Umbilical cord (tissue), 2 donors: ENCODE results near the gene RHOF. TPM values are rescaled to one million over a fixed set of nuclear protein-coding genes. Genes with fewer than 3 reads are reported as not detected.
A peak's percentile ranks its signal among the peaks of the same experiment; 100 is the strongest.

Experiments
- DNase-seq: peaks from one replicate; pipeline ENCODE4 v3.0.0-alpha.2; 2015; ENCODE audit warnings: low spot score
- total RNA-seq: library from RNA; depleted of rRNA; stranded (reverse); fragments of >200 nt; gene quantifications from one replicate; pipeline ENCODE4 v1.2.3, GENCODE V29; 2014; ENCODE audit warnings: low replicate concordance; ENCODE audit not compliant: insufficient read depth

The RHOF gene
- 15.9 TPM for total RNA-seq

- DNase-seq = no peak
Observed at GRCh38 chr12:121793440-121793837, at the start of gene RHOF. Gene RHOF, minus strand, starts transcription at chr12:121793688. Its CDS starts 55 bp downstream, at chr12:121793633.

- DNase-seq = no peak
Observed at GRCh38 chr12:121839993-121840761, 46.7 kb upstream of the RHOF start.

GRCh38 chr12:121839106-121839992 is 45.9 kb upstream of the RHOF start:
- DNase-seq = peak; percentile 98

GRCh38 chr12:121838126-121838525 is 44.6 kb upstream of the RHOF start:
- DNase-seq = no peak

GRCh38 chr12:121837680-121838079 is 44.2 kb upstream of the RHOF start:
- no peak for DNase-seq

GRCh38 chr12:121831571-121832245 is 38.2 kb upstream of the RHOF start:
- DNase-seq = no peak

- DNase-seq = no peak
Observed at GRCh38 chr12:121830588-121831265, 37.2 kb upstream of the RHOF start.

- DNase-seq = no peak
Observed at GRCh38 chr12:121830134-121830533, 36.6 kb upstream of the RHOF start.

GRCh38 chr12:121829250-121829918 is 35.9 kb upstream of the RHOF start:
- no peak for DNase-seq

- no peak for DNase-seq
Observed at GRCh38 chr12:121828826-121829225, 35.3 kb upstream of the RHOF start.

- no peak for DNase-seq
Observed at GRCh38 chr12:121828306-121828705, 34.8 kb upstream of the RHOF start.

- no peak for DNase-seq
Observed at GRCh38 chr12:121827351-121828099, 34.0 kb upstream of the RHOF start.

GRCh38 chr12:121826318-121827150 is 33.0 kb upstream of the RHOF start:
- DNase-seq = no peak

- DNase-seq = no peak
Observed at GRCh38 chr12:121825041-121825523, 31.6 kb upstream of the RHOF start.

- DNase-seq = no peak
Observed at GRCh38 chr12:121823727-121824115, 30.2 kb upstream of the RHOF start.

GRCh38 chr12:121823101-121823726 is 29.7 kb upstream of the RHOF start:
- DNase-seq = no peak

GRCh38 chr12:121822393-121823100 is 29.1 kb upstream of the RHOF start:
- no peak for DNase-seq

- DNase-seq = no peak
Observed at GRCh38 chr12:121820056-121820455, 26.6 kb upstream of the RHOF start.
